B cell (primary cell): Measurements from ENCODE around the gene ANKRD7. TPM values are rescaled to one million over a fixed set of nuclear protein-coding genes. Genes with fewer than 3 reads are reported as not detected.

Experiments
- ATAC-seq: fragments of 200-7000 bp; cut with Tn5 transposase; one replicate; pipeline ENCODE4 v1.10.0; 2021; ENCODE audit warnings: low read depth, mild to moderate bottlenecking, moderate number of reproducible peaks, moderate library complexity
- CTCF ChIA-PET: fragments of 350-600 bp; sonication (Branson Sonifier 250); formaldehyde crosslinking; loops from one replicate; lab custom pipeline; 2021; ENCODE audit warnings: antibody characterized with exemption, inconsistent platforms; lab: Charles Lee
- POLR2A ChIA-PET: fragments of 350-600 bp; sonication (Branson Sonifier 250); formaldehyde crosslinking; loops from one replicate; lab custom pipeline; 2021; ENCODE audit warnings: antibody characterized with exemption; lab: Charles Lee
- DNase-seq: peaks from one replicate; pipeline ENCODE4 v3.0.0; 2013
- H2AFZ ChIP-seq: 2 replicates; pipeline ENCODE4 v1.6.1; 2012; ENCODE audit warnings: mild to moderate bottlenecking, low read depth, low read length; ENCODE audit not compliant: insufficient read depth, poor library complexity, severe bottlenecking
- H3K27ac ChIP-seq, 2 donors: 1 replicate in 1 of 2; 2 replicates in 1 of 2; pipeline ENCODE4 v1.5.1; 2012 to 2013; ENCODE audit warnings: low read length in 2 of 2, mild to moderate bottlenecking in 2 of 2, moderate library complexity in 1 of 2
- H3K27me3 ChIP-seq, 4 experiments: fragments of 200-600 bp in 1 of 4; sonication (generic) in 1 of 4; replicated peaks in 1 of 4; 1 replicate in 2 of 4; 2 replicates in 2 of 4; pipeline versions ENCODE4 v1.6.1 to v1.7.0; 2013 to 2016; ENCODE audit warnings: low read length in 3 of 4, mild to moderate bottlenecking in 2 of 4, mixed read lengths in 1 of 4, moderate library complexity in 1 of 4; ENCODE audit not compliant: insufficient read depth in 4 of 4, control insufficient read depth in 3 of 4; ENCODE audit errors: control extremely low read depth in 1 of 4
- H3K36me3 ChIP-seq, 2 experiments: replicated peaks in 1 of 2; 1 replicate in 1 of 2; 2 replicates in 1 of 2; pipeline versions ENCODE4 v1.6.1 to v1.7.1; 2013; ENCODE audit warnings: low read length in 1 of 2; ENCODE audit not compliant: insufficient read depth in 2 of 2, control insufficient read depth in 1 of 2; ENCODE audit errors: control extremely low read depth in 1 of 2, extremely low read depth in 1 of 2
- H3K4me1 ChIP-seq, 2 donors: fragments of 200-600 bp in 1 of 2; sonication (generic) in 1 of 2; 1 replicate in 1 of 2; 2 replicates in 1 of 2; pipeline versions ENCODE4 v1.5.1 to v1.6.1; 2013 to 2017; ENCODE audit warnings: low read length in 2 of 2; ENCODE audit not compliant: control insufficient read depth in 2 of 2, insufficient read depth in 2 of 2
- H3K4me2 ChIP-seq: replicated peaks from 2 replicates; pipeline ENCODE3; 2012; ENCODE audit warnings: mild to moderate bottlenecking, low read depth, low read length; ENCODE audit not compliant: poor library complexity, severe bottlenecking
- H3K4me3 ChIP-seq, 5 experiments: fragments of 200-600 bp in 1 of 5; sonication (generic) in 1 of 5; 1 replicate in 3 of 5; 2 replicates in 2 of 5; pipeline versions ENCODE4 v1.5.1 to v1.7.0; 2011 to 2016; ENCODE audit warnings: low read length in 4 of 5, mild to moderate bottlenecking in 4 of 5, low read depth in 2 of 5, control low read depth in 1 of 5, moderate library complexity in 1 of 5; ENCODE audit not compliant: insufficient read depth in 1 of 5; ENCODE audit errors: control extremely low read depth in 1 of 5, extremely low read depth in 1 of 5
- H3K79me2 ChIP-seq: fragments of 200-600 bp; sonication (generic); one replicate; pipeline ENCODE4 v1.6.0; 2016; ENCODE audit warnings: low read length; ENCODE audit not compliant: control insufficient read depth, insufficient read depth
- H3K9ac ChIP-seq: fragments of 200-600 bp; sonication (generic); 2 replicates; pipeline ENCODE4 v1.6.1; 2017; ENCODE audit warnings: mild to moderate bottlenecking, low read length, moderate library complexity
- H3K9me3 ChIP-seq, 3 donors: one replicate each; pipeline versions ENCODE4 v1.6.1 to v1.7.1; 2013; ENCODE audit warnings: low read length in 2 of 3; ENCODE audit not compliant: control insufficient read depth in 2 of 3, insufficient read depth in 1 of 3; ENCODE audit errors: control extremely low read depth in 1 of 3
- H4K20me1 ChIP-seq: 2 replicates; pipeline ENCODE4 v1.6.0; 2012; ENCODE audit warnings: mild to moderate bottlenecking, low read length; ENCODE audit not compliant: insufficient read depth, control insufficient read depth, poor library complexity, severe bottlenecking
- H3K27ac Mint-ChIP-seq: one replicate; pipeline ENCODE4 v1.8.0; 2021; ENCODE audit warnings: mixed read lengths
- H3K27me3 Mint-ChIP-seq: one replicate; pipeline ENCODE4 v1.8.0; 2021; ENCODE audit warnings: mixed read lengths
- H3K4me1 Mint-ChIP-seq: one replicate; pipeline ENCODE4 v1.8.0; 2021; ENCODE audit warnings: mixed read lengths
- H3K4me3 Mint-ChIP-seq: one replicate; pipeline ENCODE4 v1.8.0; 2021; ENCODE audit warnings: mixed read lengths
- H3K9me3 Mint-ChIP-seq: one replicate; pipeline ENCODE4 v1.8.0; 2022; ENCODE audit warnings: mixed read lengths; ENCODE audit not compliant: insufficient read depth
- EZH2 ChIP-seq: IDR thresholded peaks from 2 replicates; pipeline ENCODE4 v1.6.1; 2012; ENCODE audit warnings: borderline replicate concordance, low read depth, mild to moderate bottlenecking, moderate library complexity, low read length; ENCODE audit not compliant: insufficient read depth, poor library complexity, severe bottlenecking
- WGBS: methylation state at CpG from one replicate; pipeline ENCODE4 v1.1.5; 2013; ENCODE audit warnings: missing lambda C conversion rate; ENCODE audit not compliant: insufficient coverage; 5-methylcytosine and 5-hydroxymethylcytosine counted together
- intact Hi-C: fragments of 100-400 bp; cut with micrococcal nuclease; formaldehyde crosslinking; loops from one replicate; pipeline ENCODE4 v1.10.0; 2022
- polyA plus RNA-seq: library from polyadenylated mRNA; depleted of rRNA; stranded (reverse); fragments of >200 nt; gene quantifications from 2 replicates; pipeline ENCODE4 v1.2.3, GENCODE V29; 2012
- total RNA-seq, 2 donors: library from RNA; stranded (reverse); fragments of 120-200 nt in 1 of 2; gene quantifications; 1 replicate in 1 of 2; 2 replicates in 1 of 2; pipeline versions ENCODE4 v1.2.3 to v1.2.4, GENCODE V29; 2013 to 2022
- TF ChIP-seq, protein P1 (sequence below): fragments of 200-600 bp; IDR thresholded peaks from one replicate; pipeline ENCODE4 v1.8.0; 2022; ENCODE audit warnings: antibody characterized with exemption, mild to moderate bottlenecking

ANKRD7 gene
- total and polyA plus RNA-seq, 2 donors (not counting 1 experiment from before 2014, with no cell fraction given): not detected

- Histone ChIP-seq H3K4me2 (no peak overlapping the region), H2AFZ (no peak overlapping the region), H3K27ac (no peak overlapping the region), H3K79me2 (no peaks in the 10 kb centered on the region), H3K9ac (no peak overlapping the region), H3K36me3 (no peaks in the 10 kb centered on the region), H3K27me3 (peaks cover 0 to 6% (median 2%) of the 10 kb centered on the region in 4 experiments), H3K9me3 (no peaks in the 10 kb centered on the region), H4K20me1 (no peaks in the 10 kb centered on the region), H3K4me3 (no peak overlapping the region), H3K4me1 (no peaks in the 10 kb centered on the region)
- ChIA-PET POLR2A (no interaction called here), CTCF (no interaction called here)
- intact Hi-C loops: no loop called here
- Mint-ChIP-seq H3K4me1 (no peaks in the 10 kb centered on the region), H3K4me3 (no peak overlapping the region), H3K9me3 (no peaks in the 10 kb centered on the region), H3K27ac (no peak overlapping the region), H3K27me3 (peaks cover 10% of the 10 kb centered on the region)
- DNase-seq (no peak), ATAC-seq (no peak)
- 80% methylated on average over 1 of the region's 1 CpG for WGBS
- TF ChIP-seq EZH2: no peak
Measured at GRCh38 chr7:118222591-118222990, 1.9 kb upstream of the ANKRD7 start.

DNA sequence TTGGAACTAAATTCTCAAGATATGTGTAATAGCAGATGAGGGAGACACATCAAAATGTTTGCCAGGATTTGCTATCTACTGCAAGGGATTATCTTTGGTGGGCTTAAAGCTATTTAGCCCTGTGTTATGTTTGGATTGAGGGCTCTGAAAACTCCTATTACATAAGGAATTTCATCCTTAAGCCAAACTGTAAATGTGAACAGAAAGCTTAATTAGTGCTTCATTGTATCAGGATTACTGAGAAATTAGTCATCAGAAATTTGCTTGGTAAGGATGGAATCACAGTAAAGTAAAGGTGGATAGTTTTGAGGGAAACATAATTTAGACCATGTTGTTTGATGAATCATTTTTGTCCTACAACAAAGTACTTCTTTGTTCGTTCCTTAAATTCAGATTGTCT, 8.3 kb downstream of the ANKRD7 start:
- H3K9me3 ChIP-seq: no peaks in the 10 kb centered on the region
- H3K4me1 Mint-ChIP-seq: no peaks in the 10 kb centered on the region
- H3K4me1 ChIP-seq: no peaks in the 10 kb centered on the region
- TF ChIP-seq EZH2: no peak
- TF ChIP-seq, protein P1, sequence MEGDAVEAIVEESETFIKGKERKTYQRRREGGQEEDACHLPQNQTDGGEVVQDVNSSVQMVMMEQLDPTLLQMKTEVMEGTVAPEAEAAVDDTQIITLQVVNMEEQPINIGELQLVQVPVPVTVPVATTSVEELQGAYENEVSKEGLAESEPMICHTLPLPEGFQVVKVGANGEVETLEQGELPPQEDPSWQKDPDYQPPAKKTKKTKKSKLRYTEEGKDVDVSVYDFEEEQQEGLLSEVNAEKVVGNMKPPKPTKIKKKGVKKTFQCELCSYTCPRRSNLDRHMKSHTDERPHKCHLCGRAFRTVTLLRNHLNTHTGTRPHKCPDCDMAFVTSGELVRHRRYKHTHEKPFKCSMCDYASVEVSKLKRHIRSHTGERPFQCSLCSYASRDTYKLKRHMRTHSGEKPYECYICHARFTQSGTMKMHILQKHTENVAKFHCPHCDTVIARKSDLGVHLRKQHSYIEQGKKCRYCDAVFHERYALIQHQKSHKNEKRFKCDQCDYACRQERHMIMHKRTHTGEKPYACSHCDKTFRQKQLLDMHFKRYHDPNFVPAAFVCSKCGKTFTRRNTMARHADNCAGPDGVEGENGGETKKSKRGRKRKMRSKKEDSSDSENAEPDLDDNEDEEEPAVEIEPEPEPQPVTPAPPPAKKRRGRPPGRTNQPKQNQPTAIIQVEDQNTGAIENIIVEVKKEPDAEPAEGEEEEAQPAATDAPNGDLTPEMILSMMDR: no peak
- peaks cover 0 to 14% (median 0%) of the 10 kb centered on the region in 4 experiments for H3K27me3 ChIP-seq
- no peak overlapping the region for H3K27ac ChIP-seq
- no peaks in the 10 kb centered on the region for H3K9me3 Mint-ChIP-seq
- H2AFZ ChIP-seq: no peak overlapping the region
- no peaks in the 10 kb centered on the region for H3K36me3 ChIP-seq
- ATAC-seq (no peak), DNase-seq (no peak)
- H3K4me2 ChIP-seq: no peak overlapping the region
- no peak overlapping the region for H3K4me3 Mint-ChIP-seq
- POLR2A ChIA-PET: no interaction called here
- peaks cover 11% of the 10 kb centered on the region for H3K27me3 Mint-ChIP-seq
- H4K20me1 ChIP-seq: no peaks in the 10 kb centered on the region
- intact Hi-C loops: no loop called here
- no CpG with 5 or more reads among the region's 1 CpG for WGBS
- CTCF ChIA-PET: no interaction called here
- no peak overlapping the region for H3K4me3 ChIP-seq
- no peak overlapping the region for H3K27ac Mint-ChIP-seq
- H3K79me2 ChIP-seq: no peaks in the 10 kb centered on the region
- no peak overlapping the region for H3K9ac ChIP-seq
